Motor neuron (in vitro differentiated cells): ENCODE results near the gene GABBR2. TPM values are rescaled to one million over a fixed set of nuclear protein-coding genes. Genes with fewer than 3 reads are reported as not detected.

Experiments
- ATAC-seq, 8 experiments: fragments of 200-7000 bp; cut with Tn5 transposase; replicated peaks in 6 of 8; 2 replicates each; pipeline ENCODE4 v1.8.0; 2021; ENCODE audit warnings: mild to moderate bottlenecking in 8 of 8, moderate library complexity in 8 of 8
- H3K27ac ChIP-seq, 2 donors: fragments of 250-450 bp; sonication (Bioruptor Pico); 2 replicates each; pipeline ENCODE4 v1.9.0; 2021; ENCODE audit warnings: antibody characterized with exemption in 2 of 2, mild to moderate bottlenecking in 2 of 2, moderate library complexity in 1 of 2
- H3K4me1 ChIP-seq, 2 donors: fragments of 250-450 bp; sonication (Bioruptor Pico); replicated peaks in 1 of 2; 2 replicates each; pipeline ENCODE4 v1.6.1; 2021; ENCODE audit warnings: antibody characterized with exemption in 2 of 2, mild to moderate bottlenecking in 2 of 2, moderate library complexity in 1 of 2
- H3K4me3 ChIP-seq, 5 donors: fragments of 250-450 bp; sonication (Bioruptor Pico); 2 replicates each; pipeline ENCODE4 v1.9.0; 2021; ENCODE audit warnings: antibody characterized with exemption in 5 of 5, mild to moderate bottlenecking in 5 of 5, moderate library complexity in 4 of 5
- WGBS, 10 experiments: fragments of 450-650 bp; shearing (Covaris generic); methylation state at CpG; one replicate each; pipeline ENCODE4 v1.0.0; 2022; 5-methylcytosine and 5-hydroxymethylcytosine counted together
- in situ Hi-C, 9 experiments: fragments of 400-800 bp; cut with MboI; loops; one replicate each; pipeline ENCODE4 v1.15.0; 2021; ENCODE audit warnings: low sequenced_read_pairs in 9 of 9, low pct_unique_long_range_greater_than_20kb in 2 of 9; ENCODE audit not compliant: unreplicated experiment in 9 of 9
- total RNA-seq, 8 experiments: library from RNA; unstranded; fragments of 300-600 nt; gene quantifications; 2 replicates each; pipeline versions ENCODE4 v1.2.3 to v1.2.4, GENCODE V29; 2022

The GABBR2 gene
- total RNA-seq, 8 experiments from 2014 or later: 0.07 to 26.0 (median 3.9) TPM

DNA sequence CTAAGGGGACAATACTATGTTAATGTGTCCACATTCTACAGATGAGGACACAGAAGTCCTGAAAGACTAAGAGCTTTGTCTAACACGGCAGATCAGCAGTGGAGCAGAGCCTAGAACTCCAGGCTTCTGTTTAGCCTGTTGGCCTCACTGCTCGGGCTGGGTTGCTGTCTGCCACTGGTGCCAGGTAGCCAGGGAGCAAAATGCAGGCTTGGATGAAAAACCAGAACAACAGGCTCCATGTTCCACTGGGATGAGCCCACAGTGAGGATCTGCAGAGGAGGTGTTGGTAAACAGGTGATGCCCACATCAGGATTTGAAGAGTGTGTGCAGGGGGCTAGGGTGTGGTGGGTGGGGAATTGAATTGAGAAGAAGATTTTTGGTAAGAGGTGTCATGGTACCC lies 339.3 kb downstream of the GABBR2 start:
- Histone ChIP-seq H3K4me3 (no peak overlapping the region), H3K4me1 (no peaks in the 10 kb centered on the region), H3K27ac (no peak overlapping the region)
- WGBS, 10 experiments: 67 to 81% methylated on average over 1 to 2 of the region's 2 CpGs; no CpG with 5 or more reads in 8 of the 10 experiments
- ATAC-seq: no peak
- in situ Hi-C loops: no loop called here

DNA sequence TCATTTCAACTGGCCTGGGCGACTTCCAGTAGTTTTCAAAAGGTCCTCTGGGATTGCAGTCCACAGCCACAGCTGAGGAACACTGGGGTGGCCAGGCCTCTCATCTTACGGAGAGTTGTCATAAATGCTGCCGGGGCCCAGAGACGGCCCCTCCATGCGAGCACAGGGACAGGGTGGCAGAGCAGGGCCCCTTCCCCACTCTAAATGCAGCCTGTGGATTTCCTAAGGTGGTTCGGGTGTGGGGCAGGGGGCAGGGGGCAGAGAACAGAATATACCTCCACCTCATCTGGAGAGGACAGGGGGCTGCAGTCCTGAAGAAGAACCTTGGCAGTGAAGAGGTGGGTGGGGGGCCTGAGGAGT lies 339.7 kb downstream of the GABBR2 start:
- WGBS, 10 experiments: 80% methylated on average over 1 of the region's 6 CpGs; no CpG with 5 or more reads in 9 of the 10 experiments
- H3K4me3 ChIP-seq: no peak overlapping the region
- in situ Hi-C loops: no loop called here
- no peak for ATAC-seq
- H3K4me1 ChIP-seq: no peaks in the 10 kb centered on the region
- H3K27ac ChIP-seq: no peak overlapping the region

GRCh38 chr9:98368366-98369065 lies 340.2 kb downstream of the GABBR2 start:
- no peak overlapping the region for H3K27ac ChIP-seq
- 58 to 97% (median 82%) methylated on average over 2 to 5 of the region's 9 CpGs; no CpG with 5 or more reads in 3 of the 10 experiments for WGBS, 10 experiments
- in situ Hi-C loops: no loop called here
- no peak for ATAC-seq
- H3K4me1 ChIP-seq: no peaks in the 10 kb centered on the region
- H3K4me3 ChIP-seq: no peak overlapping the region

- H3K4me1 ChIP-seq: no peaks in the 10 kb centered on the region
- H3K4me3 ChIP-seq: no peak overlapping the region
- 47 to 100% (median 87%) methylated on average over 1 to 5 of the region's 5 CpGs; no CpG with 5 or more reads in 3 of the 10 experiments for WGBS, 10 experiments
- H3K27ac ChIP-seq: no peak overlapping the region
- in situ Hi-C loops: no loop called here
- ATAC-seq: no peak
Measured at GRCh38 chr9:98367923-98368322, 340.8 kb downstream of the GABBR2 start.

GRCh38 chr9:98367371-98367900 lies 341.3 kb downstream of the GABBR2 start:
- in situ Hi-C loops: no loop called here
- no peak for ATAC-seq
- WGBS, 10 experiments: 25 to 100% (median 75%) methylated on average over 1 to 5 of the region's 5 CpGs
- Histone ChIP-seq H3K27ac (no peak overlapping the region), H3K4me1 (no peaks in the 10 kb centered on the region), H3K4me3 (no peak overlapping the region)

- in situ Hi-C loops: no loop called here
- H3K27ac ChIP-seq: no peak overlapping the region
- H3K4me1 ChIP-seq: no peaks in the 10 kb centered on the region
- WGBS, 10 experiments: 50 to 100% (median 92%) methylated on average over 1 of the region's 1 CpG; no CpG with 5 or more reads in 5 of the 10 experiments
- no peak for ATAC-seq
- H3K4me3 ChIP-seq: no peak overlapping the region
Measured at GRCh38 chr9:98365781-98366180, 343.0 kb downstream of the GABBR2 start.

- Histone ChIP-seq H3K4me1 (no peaks in the 10 kb centered on the region), H3K4me3 (no peak overlapping the region), H3K27ac (no peak overlapping the region)
- in situ Hi-C loops: no loop called here
- ATAC-seq: no peak
- 80 to 100% (median 87%) methylated on average over 1 of the region's 1 CpG; no CpG with 5 or more reads in 6 of the 10 experiments for WGBS, 10 experiments
Measured at GRCh38 chr9:98365227-98365669, 343.5 kb downstream of the GABBR2 start.

- in situ Hi-C loops: no loop called here
- H3K4me1 ChIP-seq: no peaks in the 10 kb centered on the region
- no peak overlapping the region for H3K4me3 ChIP-seq
- H3K27ac ChIP-seq: no peak overlapping the region
- ATAC-seq: peak in 1 of 8 experiments; percentile 46
- WGBS, 10 experiments: 0 to 100% (median 63%) methylated on average over 1 to 4 of the region's 4 CpGs; no CpG with 5 or more reads in 2 of the 10 experiments
Measured at GRCh38 chr9:98364086-98364485, 344.6 kb downstream of the GABBR2 start.

GRCh38 chr9:98363644-98364043 lies 345.1 kb downstream of the GABBR2 start:
- peak in 1 of 8 experiments; percentile 81 for ATAC-seq
- H3K4me1 ChIP-seq: no peaks in the 10 kb centered on the region
- H3K4me3 ChIP-seq: no peak overlapping the region
- in situ Hi-C loops: no loop called here
- 53 to 92% (median 77%) methylated on average over 1 to 6 of the region's 6 CpGs; no CpG with 5 or more reads in 1 of the 10 experiments for WGBS, 10 experiments
- H3K27ac ChIP-seq: no peak overlapping the region

DNA sequence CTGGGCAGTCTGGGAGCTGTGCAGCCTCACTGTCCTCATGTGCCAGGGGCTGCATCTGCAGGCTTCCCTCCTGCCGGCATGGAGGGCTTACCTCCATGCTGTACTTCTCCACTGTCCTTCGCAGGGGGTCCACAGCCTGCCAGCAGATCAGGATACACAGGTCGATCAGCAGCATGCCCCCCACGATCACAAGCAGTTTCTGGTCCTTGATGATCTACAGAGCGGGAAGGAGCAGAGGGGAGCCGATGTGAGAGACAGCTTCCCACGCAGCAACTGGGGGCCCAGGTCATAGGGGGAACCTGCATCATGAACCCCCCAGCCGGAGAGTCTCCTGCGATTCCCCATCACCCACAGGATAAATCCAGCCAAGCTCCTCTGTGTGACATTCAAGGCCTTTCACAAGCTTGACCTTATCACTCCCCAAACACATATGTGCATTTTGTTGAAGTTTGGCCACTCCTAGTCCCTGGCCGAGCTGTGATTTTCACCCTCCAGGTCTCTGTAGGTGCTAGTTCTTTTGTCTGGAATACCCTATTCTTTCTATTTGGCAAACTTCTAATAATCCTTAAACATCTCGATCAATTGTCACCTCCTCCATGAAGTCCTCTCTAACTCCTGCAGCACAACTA lies 346.0 kb downstream of the GABBR2 start:
- Histone ChIP-seq H3K27ac (no peak overlapping the region), H3K4me3 (no peak overlapping the region), H3K4me1 (no peaks in the 10 kb centered on the region)
- in situ Hi-C loops: no loop called here
- WGBS, 10 experiments: 38 to 100% (median 82%) methylated on average over 1 to 5 of the region's 11 CpGs; no CpG with 5 or more reads in 2 of the 10 experiments
- ATAC-seq: peak in 2 of 8 experiments; percentile 67 to 76

DNA sequence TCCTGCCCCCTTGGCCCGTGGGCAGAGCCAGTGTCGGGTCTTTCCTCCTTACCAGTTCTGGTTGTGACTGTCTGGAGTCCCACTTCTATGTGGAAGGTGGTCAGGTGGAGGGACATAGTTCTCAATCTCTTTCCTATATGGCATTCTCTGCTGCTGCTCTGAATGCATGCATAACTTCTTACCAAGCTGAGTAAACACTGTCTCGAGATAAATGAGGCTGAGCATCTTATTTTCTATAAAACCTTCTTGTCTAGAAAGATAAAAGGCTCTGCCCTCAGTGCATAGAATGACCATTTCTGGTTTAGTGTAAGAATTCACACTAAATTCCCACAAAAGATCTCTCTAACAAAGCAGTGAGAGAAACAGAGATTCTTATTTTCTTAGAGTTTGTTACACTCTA lies 347.1 kb downstream of the GABBR2 start:
- WGBS, 10 experiments: 33 to 62% (median 46%) methylated on average over 1 to 3 of the region's 3 CpGs; no CpG with 5 or more reads in 6 of the 10 experiments
- in situ Hi-C loops: no loop called here
- no peak overlapping the region for H3K27ac ChIP-seq

DNA sequence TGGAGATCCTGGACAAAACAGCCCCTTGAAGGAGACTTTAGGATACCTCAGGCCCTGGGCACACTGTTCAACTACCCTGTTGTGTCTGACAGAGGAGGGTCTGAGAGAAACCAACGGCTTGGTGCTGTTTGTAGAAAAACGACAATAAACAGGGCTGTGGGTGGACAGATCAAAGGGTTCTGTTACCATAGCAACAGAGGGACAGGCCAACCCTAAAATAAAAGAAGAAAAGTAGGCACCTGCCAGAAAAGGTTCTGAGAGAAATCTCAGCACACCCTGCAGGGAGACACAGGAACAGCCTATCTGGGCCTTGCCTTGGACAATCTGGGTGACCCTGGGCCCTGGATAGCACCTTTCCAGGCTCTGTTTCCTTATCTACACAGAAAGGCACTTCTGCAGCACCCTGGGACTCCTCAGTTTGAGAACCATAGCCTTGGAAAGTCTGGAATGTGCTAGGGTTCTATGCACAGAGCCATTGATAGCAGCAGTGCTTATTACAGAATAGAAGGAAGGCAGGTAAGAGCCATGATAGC lies 348.5 kb downstream of the GABBR2 start:
- in situ Hi-C loops: no loop called here
- H3K27ac ChIP-seq: no peak overlapping the region
- no peaks in the 10 kb centered on the region for H3K4me1 ChIP-seq
- WGBS, 10 experiments: 0 to 24% (median 20%) methylated on average over 1 to 2 of the region's 2 CpGs; no CpG with 5 or more reads in 3 of the 10 experiments
- no peak overlapping the region for H3K4me3 ChIP-seq
- ATAC-seq: no peak

More for the DNA sequence above, 347.1 kb downstream of the GABBR2 start:
- Histone ChIP-seq H3K4me1 (no peaks in the 10 kb centered on the region), H3K4me3 (no peak overlapping the region)
- peak in 2 of 8 experiments; percentile 5 to 41 for ATAC-seq

- Histone ChIP-seq H3K27ac (no peak overlapping the region), H3K4me3 (no peak overlapping the region), H3K4me1 (no peaks in the 10 kb centered on the region)
- WGBS, 10 experiments: 20 to 92% (median 79%) methylated on average over 1 to 6 of the region's 8 CpGs; no CpG with 5 or more reads in 1 of the 10 experiments
- in situ Hi-C loops: no loop called here
- no peak for ATAC-seq
Measured at GRCh38 chr9:98359569-98359968, 349.2 kb downstream of the GABBR2 start.
